HK-2 (cell line): ENCODE data around the gene YY1.
A peak's percentile ranks its signal among the peaks of the same experiment; 100 is the strongest.
"Not testable (repeated sequence)": the region's sequence is repeated elsewhere in the genome, so short reads cannot be mapped to it uniquely, and the experiment has no call there.

Experiments used
- DNase-seq: peaks from one replicate; pipeline ENCODE4 v3.0.0-alpha.2; 2018; ENCODE audit not compliant: unreplicated experiment

The YY1 gene

DNA sequence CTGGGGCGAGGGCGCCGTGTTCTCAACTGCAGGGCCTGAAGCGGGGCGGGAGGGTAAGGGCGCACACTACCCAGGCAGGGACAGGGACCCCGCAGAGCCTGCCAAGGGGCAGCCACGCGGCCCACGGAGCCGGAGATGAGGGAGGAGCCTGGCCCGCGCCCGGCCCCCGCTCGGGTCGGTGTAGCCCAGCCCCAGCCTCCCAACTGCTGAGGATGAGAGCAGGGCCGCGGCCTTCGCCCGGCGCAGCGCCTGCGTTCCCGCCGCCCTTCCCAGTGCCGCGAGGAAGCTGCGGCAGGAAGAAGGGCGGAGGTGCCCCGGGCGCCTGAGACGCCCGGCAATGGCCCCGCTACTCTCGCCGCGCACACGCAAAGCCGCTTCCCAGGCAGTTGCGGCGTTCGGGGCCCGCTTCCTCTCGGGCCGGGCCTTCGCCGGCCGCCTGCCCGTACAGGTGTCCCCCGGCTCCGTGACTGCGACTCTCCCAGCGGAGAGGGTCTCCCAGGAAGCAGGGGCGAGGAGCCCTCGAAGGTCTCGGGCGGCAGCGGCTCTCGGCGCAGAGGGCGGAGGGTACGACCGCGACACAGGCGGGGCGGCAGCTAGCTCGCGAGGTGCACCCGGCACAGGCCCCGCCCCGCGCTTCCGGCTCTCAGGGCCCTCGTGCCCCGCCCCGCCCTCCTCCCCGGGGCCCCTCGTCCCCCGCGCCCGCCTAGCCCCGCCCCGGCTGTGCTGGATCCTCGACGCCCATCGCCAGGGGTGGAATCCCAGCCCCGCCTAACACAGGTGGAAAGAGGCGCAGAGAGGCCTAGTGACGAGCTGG lies 24.8 kb upstream of the YY1 start:
- peak; percentile 90 for DNase-seq

DNA sequence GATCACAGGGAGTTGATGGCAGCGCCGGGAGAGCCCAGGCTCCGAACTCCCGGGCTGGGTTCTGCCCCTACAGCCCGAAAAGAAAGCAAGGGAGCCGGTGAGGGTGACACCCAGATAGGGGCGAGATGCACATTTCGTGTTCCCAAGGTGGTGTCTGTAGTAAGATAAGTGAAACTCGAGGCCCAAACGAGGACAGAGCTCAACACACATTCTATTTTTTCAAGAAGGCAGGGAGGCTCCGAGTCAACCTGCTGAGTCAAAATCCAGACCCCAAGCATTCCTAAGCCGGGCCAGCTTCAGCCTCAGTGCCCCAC lies 24.2 kb upstream of the YY1 start:
- no peak for DNase-seq

DNA sequence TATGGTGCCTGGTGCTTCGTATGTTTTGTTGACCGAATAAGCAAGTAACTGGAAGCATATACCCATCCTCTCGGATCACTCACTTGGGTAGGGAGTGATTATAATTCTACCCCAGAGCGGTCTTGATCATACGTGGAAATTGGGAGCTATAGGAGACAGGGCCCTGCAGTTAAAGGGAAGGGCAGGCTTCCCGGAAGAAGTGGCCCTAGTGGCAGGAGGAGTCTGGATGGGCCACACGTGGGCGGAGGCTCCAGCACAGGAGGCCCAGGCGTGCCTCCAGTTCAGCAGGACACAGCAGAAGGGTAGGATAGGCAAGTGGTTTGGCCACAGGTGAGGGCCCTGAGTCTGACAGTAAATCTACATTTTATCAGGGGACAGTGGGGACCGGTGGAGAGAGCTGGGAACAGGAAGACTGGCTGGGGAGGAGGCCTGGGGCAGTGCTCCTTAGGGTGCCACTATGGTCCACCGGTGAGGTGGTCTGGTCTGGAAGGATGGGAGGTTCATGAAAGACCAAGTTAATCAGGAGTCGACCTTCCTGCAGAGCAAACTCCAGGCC lies 23.5 kb upstream of the YY1 start:
- DNase-seq = no peak

DNA sequence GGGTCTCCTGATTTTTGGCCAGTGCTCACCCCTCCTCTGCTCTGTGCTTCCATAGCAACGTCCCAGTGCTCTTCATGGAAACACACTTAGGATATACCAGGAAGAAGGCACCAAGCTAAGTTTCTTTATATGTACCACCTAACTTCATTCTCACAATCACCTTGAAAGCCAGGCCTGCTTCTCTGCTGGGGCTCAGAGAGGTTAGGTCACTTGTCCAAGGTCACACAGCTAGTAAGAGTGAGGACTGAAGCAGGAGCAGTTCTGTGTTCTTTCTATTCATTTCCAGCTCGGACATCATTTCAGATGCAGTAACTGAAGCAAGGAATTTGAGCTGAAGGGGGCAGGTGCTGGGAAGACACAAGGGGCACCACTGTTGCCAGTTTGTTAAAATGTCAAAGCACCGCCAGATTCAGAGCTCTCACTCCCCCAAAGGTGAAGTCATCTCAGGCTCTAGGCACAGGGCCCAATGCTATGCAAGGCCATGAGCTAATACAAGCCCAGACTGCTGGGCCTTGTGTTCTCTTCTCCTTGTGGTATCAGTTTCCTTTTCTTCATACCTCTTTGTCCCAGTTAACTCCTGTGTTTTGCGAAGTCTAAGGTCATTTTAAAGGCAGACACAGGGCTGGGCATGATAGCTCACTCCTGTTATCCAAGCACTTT lies 19.7 kb upstream of the YY1 start:
- no peak for DNase-seq

DNA sequence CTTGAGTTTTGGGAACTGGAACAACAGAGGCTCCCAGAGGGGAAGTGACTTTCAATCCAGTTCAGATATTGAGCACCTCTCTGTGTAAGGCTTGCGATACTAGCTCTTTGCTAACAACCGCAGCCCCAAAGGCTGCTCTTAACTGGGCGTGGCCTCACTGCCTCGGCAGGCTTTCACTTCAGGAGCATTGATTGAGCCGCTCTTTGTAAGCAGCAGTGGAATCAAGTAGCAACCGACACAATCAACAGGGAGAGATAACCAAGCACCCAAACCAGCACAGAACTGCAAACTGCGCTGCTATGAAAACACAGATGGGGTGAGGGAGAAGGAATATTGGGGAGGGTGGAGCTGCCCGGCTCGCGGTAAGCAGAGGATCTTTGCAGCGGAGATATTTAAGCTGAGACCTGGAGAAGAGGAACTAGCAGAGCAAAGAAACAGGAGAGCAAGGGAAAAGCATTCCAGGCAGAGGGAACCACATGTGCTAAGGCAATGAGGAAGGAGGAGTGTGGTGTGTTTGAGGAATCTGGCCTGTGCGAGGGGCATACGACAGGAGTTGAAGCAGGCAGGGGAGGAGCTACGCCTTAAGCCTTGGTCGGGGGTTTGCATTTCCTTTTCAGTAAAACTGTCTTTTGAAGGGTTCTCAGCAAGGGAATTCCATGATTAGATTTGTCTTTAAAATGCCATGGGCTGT lies 17.3 kb upstream of the YY1 start:
- DNase-seq = no peak

DNA sequence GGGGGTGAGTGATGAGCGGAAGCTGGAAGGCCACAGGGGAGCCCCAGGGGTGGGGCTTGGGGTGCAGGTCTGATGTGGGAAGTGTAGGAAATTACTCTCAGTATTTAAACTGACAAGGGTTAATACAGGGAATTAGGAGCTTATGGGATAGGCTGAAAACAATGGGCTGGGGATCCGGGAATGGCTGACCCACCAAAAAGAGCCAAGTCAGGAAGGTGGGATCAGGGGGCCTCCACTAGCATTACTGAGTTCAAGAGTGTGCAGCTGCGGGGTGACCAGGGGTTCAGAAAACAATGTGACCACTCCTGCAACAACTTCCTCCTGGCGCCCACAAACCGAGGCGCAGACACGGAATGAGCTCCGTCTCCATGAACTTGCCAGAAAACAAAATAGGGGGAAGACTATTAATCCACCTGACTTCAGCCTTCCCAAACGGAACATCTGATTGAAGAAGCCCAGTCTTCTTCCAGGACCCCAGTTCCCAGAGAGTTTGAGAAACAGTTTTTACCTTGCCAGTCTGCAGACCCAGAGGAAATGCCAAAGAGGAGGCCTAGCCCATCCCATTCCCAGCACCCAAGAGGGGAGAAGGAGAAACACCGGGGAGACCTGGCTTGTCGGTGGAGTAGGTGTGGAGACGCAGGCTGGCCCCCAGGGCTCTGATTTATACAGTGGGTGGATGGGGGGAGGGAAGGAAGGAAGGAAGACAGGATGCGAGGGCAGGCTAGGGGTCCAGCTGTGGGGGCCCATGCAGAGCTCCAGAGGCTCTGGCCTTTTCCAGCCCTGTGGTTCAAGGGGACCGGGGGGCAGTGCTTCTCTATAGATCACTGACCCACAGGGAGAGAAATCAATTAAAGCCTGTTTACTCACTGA lies 16.5 kb upstream of the YY1 start:
- no peak for DNase-seq

DNA sequence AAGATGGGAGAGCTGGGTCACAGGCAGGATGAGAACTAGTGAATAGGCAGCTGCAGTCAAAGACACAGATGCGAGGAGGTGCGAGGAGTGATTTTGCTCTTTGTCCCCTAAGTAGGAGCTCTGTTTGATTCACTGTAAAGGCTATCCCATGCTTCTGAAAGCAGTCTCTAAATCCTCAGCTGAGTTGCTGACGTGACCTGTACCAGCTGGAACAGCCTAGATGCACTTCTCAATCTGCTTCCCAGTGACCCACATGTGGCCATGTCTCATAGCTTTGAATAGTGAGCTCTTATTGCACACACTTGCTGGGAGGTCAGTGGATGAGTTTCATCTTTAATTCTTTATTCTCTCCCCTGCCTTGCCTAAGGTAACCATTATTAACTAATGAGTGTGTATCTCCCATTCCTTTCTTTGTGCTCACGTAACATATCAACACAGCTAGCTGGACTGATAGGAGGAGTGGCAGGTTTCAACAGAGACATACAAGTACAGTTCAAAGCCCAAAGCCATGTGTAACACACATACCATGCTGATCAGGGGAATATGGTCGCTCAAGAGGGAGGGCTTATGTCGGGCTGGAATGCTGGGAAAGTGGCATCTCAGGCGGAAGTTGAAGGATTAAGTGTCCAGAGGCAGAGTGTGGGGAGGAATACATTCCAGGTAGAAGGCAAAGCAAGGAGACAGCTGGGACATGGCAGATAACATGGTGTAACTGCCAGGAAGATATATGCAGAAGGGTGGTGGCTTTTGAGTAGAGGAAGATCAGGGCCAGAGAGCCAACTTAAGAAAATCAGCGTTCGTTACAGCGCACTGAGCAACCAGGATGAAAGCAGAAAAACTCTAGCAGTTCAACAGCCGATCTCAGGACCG lies 15.4 kb upstream of the YY1 start:
- DNase-seq = no peak

DNA sequence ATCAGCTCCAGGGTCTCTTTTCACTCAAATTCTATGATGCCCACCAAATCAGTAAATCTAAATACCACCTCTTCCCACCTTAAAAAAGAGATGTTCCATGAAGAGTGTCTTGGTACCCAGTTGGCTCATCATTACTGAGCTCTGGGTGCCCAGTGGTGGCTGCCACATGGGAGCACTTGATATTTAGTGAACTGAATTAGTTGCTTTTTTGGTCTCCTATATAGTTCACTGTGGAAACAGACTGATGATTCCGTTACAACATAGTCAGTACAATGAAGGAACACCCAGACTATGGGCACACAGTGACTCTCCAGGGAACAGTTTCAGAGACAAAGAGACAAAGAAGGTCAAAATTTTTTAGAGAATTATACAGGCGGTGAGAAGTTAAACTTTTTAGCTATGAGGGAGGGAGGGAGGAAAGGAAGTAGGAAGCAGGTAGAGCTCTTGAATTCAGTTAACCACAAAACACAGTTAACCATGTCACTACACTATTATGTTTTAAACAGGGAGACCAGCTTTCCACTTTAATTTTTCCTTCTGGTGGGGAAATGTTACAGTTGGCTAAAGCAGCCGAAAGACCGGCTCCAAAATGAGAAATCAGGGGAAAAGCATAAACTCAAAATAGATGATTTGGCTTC lies 14.6 kb upstream of the YY1 start:
- no peak for DNase-seq

DNA sequence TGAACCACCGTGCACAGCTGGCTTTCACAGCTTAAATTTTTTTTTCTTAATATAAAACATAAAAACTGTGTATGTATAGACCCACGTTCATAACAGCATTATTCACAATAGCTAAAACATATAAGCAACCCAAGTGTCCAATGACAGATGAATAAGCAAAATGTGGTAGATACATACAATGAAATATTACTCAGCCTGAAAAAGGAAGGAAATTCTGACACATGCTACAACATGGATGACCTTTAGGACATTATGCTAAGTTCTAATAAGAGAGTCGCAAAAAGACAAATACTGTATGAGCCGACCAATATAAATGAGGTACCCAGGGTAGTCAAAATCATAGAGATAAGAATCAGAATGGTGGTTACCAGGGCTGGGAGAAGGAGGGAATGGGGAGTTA lies 13.8 kb upstream of the YY1 start:
- no peak for DNase-seq

DNA sequence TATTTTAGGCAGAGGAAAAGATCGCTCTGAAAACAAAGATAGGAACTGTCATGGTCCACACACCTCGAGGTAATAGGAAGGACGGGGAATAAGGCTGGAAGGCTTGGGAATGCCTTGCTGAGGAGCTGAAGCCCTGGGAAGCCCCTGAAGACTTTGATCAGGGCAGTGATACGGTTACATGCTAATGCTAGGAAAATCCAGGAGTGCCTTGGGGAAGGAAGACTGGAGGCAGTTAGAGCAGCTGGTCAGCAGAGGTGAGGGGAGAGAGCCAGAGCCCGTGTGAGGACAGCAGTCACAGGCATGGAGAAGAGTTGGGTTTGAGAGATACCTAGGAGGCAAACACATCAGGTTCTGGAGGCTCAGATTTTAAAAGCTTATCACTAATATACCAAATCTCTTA lies 8.6 kb upstream of the YY1 start:
- DNase-seq = no peak

DNA sequence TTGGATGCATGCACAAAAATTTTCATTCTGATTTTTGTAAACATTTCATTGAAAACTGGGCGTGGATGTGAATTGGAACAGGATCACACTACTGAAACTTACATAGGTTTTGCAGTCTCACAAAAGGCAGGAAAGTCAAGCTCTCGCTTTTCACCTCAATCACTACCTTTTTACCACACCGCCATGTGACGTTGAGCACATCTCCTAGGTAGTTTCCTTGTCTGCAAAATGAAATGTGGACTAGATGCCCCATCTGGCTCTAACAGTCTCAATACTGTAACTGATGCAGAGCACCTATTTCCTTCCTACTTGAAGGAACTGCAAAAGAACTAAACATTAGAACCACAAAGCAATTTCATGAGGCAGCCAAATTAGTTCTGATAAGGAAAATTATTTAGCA lies 4.4 kb upstream of the YY1 start:
- DNase-seq = no peak

DNA sequence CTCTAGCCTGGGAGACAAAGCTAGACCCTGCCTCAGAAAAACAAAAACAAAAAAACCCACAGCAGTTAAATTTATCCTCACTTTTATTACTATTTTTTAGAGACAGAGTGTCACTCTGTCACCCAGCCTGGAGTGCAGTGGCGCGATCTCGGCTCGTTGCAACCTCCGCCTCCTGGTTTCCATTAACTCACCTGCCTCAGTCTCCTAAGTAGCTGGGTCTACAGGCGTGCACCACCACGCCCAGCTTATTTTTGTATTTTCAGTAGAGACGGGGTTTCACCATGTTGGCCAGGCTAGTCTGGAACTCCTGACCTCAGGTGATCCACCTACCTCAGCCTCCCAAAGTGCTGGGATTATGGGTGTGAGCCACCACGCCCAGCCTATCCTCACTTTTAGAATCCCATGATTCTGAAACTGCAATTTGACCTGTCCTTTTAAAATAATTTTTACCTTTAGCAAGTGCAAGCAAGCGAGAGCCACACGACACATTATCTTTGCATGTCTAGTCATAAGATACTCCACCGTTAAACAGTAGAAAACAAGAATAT lies 2.6 kb upstream of the YY1 start:
- DNase-seq = not testable (repeated sequence)

DNA sequence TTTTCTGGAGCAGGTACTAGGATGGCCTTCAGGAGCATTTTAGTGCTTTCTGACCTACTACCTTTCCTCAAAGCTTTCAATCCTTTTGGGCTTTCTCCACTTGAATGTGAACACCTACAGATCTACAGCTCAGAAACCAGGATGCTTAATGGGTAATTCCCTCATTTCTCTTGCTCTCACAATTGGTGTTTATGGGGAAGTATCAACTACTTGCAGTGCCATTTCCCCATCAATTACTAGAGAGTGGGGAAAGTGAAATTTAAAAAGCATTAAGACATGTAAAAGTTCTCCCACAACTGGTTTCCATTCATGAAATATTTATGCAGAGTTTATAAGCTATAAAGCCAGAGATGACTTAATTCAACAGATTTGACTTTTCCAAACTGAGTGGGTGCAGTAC lies 2.1 kb upstream of the YY1 start:
- DNase-seq = no peak

DNA sequence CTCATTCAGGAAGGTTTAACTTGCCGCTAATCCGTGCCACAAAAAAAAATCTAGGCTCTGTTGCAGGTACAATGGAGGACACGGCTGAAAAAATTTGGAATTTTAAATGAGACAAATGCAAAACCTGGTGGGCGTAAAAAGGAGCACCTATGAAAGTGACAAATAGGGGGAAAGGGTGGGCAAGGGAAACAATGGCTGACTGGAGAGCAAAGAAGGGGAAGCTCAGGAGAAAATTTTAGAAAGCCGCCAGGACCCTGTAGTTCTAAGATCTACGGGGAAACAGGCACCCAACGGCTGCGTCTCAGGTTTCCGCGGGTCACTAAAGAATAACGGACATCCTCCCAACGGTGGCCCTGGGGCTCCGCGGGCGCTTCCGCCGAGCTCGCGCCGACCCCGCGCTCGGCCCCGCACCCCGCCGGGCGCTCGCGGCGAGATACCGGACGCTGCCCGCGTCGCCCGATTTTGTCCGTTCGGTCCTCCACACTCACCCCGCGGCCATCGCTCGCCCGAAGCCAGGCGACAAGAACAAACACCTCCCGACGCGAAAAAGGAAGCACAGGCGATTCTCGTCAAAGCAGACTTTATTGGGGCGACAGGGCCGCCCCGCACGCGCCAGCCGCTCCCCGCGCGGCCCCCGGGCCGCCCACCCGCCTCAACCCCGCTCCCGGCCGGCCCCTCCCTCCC lies 1.1 kb upstream of the YY1 start:
- peak; percentile 47 for DNase-seq

DNA sequence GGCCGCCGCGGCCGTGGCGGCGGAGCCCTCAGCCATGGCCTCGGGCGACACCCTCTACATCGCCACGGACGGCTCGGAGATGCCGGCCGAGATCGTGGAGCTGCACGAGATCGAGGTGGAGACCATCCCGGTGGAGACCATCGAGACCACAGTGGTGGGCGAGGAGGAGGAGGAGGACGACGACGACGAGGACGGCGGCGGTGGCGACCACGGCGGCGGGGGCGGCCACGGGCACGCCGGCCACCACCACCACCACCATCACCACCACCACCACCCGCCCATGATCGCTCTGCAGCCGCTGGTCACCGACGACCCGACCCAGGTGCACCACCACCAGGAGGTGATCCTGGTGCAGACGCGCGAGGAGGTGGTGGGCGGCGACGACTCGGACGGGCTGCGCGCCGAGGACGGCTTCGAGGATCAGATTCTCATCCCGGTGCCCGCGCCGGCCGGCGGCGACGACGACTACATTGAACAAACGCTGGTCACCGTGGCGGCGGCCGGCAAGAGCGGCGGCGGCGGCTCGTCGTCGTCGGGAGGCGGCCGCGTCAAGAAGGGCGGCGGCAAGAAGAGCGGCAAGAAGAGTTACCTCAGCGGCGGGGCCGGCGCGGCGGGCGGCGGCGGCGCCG lies 381 bp downstream of the YY1 start:
- peak; percentile 23 for DNase-seq

DNA sequence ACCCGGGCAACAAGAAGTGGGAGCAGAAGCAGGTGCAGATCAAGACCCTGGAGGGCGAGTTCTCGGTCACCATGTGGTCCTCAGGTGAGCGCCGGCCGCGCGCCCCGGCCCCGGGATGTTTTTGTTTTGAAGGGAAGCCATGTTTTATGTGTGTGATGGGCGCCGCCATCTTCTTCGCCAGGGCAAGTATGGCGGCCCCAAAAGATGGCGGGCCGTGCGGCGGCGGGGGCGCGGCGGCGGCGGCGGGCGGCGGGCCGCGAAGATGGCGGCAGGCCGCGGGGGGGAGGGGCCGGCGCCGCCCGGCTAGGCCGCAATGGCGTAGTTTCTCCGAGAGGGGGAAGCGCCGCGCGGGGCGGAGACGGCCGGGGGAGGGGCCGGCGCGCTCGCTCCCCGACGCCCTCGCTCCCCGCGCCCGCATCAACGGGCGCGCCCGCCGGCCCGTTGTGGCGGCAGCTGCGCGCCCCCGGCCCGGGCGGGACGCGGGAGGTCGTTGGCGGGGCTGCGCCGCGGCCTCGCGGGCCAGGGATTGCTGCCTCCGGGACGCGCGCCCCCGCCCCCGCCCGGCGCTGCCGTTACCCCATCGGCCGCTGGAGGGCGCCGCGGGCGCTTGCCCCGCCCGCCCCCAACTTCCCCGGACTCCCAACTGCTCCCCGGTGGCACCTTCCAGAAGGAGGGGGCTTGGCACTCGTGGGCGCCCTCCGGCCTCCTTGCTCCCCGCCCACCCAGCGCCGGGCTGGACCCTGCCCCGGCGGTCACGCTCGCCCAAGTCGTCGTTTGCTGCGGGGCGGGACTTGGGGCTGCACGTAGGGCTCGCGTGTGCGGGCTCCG lies 1.1 kb downstream of the YY1 start:
- DNase-seq = peak; percentile 88

DNA sequence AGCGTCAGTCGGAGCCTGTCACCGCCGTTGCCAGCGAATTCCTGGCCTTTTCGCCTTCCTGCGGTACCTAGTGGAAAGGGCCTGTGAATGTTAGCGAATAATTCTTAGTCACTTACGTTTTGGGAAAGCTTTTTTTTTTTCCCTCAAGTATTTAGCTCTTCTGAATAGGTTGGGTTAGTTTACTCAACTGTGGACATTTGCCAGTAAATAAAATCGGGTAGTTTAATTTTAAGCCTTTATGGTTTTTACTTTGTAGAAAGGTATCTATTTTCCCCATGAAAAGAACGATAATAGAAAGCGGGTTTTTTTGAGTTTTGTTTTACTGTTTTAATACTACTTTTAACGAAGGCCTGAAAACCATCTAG lies 1.7 kb downstream of the YY1 start:
- DNase-seq = no peak

DNA sequence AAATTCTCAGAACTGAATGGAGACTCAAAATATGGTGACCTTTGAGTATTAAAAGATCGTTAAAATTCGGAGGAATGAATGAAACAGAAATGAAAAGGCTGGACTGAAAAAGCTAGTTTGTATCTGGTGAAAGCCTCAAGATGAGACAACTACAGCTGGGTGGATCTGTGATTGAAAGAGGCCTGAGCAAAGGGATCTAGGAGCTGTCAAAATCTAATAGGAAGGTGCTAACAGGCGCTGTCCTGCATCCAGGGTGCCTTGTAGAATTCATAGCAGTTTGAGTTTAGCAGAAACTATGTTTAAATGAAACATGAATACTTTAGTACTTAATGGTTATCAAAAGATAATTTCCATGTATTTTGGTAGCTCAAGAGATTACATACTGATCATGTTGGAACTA lies 2.3 kb downstream of the YY1 start:
- DNase-seq = no peak
